M059J (cell line): ENCODE results near the gene KCNT1. TPM values are rescaled to one million over a fixed set of nuclear protein-coding genes. Genes with fewer than 3 reads are reported as not detected.

ENCODE experiments used
- DNase-seq: peaks from one replicate; pipeline ENCODE4 v3.0.0-alpha.2; 2012; ENCODE audit warnings: low read depth
- total RNA-seq: library from RNA; depleted of rRNA; stranded (reverse); fragments of >200 nt; shearing (Covaris generic); gene quantifications from 2 replicates; pipeline ENCODE4 v1.2.3, GENCODE V29; 2014

The KCNT1 gene
- total RNA-seq, 1 experiment from 2014 or later = not detected

DNA sequence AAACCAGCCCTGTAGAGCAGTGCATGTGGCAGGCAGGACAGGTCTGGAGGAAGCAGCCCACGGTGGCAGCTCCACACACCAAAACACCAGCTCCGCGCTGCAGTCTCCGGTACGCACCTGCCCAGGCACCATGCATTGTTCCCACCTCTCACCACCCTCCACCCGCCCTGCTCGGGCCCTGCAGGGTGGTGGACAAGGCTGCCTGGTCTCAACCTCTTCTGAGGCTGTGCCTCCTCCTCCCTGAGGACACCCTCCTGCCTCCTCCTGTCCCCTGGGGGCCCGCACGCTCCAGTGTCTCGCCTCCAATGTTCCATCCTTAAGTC, 96.2 kb downstream of the KCNT1 start:
- no peak for DNase-seq

DNA sequence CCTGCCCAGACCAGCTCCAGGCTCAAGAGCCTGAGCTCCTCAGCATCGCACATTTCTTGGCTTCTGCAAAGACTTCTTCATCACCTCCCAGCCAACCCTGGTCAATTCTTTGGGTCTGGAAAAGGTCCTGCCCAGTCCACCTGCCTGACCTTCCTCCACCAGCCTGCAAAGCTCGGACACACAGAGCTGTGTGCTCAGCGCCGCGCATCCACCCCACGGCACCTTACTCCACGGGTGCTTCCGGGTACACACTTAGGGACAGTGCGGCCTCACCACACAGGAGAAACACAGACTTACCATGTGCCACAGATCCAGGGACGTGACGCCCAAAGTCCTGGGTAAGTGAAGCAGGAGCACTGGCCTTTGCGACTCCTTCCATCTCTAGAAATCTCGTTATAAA, 97.3 kb downstream of the KCNT1 start:
- no peak for DNase-seq

DNA sequence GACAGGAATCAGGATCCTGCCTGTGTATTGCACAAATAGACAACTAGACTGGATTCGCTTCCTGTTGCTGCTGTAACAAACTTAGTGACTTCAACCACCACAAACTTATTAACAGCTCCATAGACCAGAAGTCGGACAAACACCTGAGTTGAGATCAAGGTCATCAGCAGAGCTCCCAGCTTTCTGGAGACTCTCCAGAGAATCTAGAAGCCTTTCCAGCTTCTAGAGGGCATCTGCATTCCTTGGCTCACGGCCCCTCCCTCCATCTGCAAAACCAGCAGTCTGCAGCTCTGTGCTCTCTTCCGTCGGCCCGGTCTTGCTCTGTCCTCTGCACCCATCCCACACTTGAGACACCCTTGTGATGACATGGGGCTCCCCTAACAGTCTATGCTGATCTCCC, 99.1 kb downstream of the KCNT1 start:
- no peak for DNase-seq

DNA sequence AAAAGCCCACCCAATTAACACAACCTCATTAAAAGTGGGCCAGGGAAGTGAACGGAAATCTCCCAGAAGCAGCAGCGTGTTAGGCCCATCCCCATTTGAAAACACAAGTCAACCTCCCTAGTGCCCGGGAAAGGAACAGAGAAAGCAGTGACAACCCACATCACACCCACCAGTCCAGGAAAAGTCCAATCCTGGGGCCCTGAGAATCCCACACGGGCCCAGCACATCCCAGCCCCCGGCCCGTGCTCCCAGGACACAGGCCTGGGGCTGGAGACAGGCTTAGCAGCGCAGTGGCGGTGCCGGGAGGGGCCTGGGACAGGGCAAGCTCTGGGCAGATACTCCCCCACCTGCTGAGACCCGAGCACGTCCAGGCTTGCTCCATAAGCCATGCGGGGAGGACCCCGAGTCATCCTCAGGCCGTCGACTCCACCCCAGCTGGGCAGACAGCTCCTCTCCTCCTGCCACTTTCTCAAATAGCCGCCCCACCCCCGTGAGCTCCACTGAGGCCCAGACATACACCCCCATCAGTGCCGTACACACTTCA, 101.0 kb downstream of the KCNT1 start:
- DNase-seq = no peak

DNA sequence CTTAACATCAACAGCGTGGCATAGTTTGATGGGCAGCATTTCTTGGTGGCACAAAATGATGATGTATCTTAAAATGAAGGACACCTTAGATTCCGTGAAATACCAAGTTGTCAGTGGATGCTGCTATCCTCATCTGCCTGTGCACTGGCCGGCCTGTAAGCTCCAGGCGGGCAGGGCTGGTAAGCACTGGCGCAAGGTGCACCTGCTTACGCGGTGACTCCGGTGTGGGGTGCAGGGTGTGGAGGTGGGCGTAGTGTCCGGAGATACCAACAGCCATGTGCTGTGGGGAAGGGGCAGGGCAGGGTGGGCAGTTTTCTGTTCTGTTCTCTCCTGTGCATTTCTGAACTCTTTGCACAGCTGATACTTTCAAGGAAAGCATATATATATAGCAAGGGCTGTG, 101.5 kb downstream of the KCNT1 start:
- DNase-seq = no peak

DNA sequence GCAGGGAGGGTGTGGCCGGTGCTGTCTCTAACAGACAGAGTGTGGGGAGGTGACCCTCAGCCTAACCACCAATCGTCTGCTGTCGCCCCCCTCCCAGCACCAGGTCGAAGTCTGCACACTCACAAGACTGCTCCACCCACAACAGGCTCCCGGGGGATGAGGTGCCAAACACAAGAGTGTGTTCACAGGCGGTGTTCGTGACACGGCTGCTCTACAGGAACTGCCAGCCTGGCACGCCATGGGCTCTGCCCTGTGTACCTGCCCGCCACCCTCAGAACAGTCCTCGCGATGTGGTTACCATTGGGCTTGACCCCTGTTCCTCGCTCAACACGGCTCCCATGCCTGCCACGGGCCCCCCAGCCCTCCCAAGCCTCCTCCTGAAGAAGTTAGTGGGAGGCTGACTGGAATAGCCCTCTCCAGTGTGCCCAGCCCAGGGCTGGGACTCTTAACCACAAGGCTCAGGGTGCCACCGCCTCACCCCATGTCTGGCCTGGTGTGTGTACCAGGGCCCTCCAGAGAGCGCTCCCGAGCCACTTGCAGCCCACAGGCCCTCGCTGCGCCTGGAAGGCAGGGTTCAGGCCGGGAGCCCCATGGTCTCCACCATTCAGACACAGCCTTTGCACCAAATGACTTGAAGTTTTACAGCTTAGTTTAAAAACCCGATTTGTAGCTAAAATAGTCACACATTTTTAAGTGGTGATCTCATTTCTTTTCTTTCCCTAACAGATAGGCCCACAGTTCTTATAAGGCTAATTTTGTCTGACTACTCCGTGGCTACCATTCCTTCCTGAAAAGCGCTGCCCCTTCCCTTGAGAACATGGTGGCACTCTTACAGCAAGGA, 102.8 kb downstream of the KCNT1 start:
- DNase-seq = no peak

DNA sequence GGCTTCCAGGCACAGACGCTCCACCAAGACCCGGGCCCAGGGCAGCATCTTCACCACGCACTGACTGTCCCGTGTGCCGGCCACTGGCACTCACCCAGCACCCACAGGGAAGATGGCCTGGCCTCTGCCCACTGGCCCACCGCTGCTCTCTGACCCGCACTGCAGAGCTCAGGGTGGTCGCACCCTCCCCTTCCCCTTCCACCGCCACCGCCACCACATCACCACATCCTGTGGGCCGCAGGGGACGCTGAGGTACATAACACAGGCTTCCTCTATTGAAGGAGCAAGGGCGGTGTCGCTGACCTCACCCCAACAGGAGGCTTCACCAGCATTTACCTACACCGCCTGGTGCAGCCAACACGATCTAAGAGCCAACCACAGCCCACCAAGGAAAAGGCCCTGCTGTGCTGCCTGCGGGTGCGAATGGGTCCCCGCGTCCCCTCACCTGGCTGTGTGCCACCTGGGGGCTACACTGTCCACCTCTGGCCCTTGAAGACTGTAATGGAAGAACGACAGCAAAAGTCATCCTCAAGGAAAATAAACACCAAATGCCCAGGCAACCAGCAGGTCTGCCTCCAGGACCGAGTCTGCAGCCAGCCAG, 103.5 kb downstream of the KCNT1 start:
- DNase-seq = no peak

DNA sequence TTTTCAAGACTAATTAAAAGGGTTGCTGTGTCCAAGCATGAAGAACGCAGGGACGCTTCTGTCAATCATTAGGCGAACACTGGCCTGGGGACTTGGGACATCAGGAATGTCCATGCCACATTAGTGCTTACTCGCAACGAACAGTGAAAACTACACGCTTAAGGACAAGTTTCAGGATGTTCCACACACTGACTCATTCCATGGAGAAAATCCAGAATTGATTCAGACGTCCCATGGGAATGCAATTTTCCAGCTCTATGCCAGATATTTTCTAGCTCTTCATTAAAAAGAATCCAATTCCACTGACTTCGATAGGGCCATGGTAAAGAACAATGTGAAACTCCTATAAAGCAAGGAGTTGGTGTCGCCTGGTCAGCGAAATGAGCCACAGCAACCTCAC, 107.2 kb downstream of the KCNT1 start:
- no peak for DNase-seq

DNA sequence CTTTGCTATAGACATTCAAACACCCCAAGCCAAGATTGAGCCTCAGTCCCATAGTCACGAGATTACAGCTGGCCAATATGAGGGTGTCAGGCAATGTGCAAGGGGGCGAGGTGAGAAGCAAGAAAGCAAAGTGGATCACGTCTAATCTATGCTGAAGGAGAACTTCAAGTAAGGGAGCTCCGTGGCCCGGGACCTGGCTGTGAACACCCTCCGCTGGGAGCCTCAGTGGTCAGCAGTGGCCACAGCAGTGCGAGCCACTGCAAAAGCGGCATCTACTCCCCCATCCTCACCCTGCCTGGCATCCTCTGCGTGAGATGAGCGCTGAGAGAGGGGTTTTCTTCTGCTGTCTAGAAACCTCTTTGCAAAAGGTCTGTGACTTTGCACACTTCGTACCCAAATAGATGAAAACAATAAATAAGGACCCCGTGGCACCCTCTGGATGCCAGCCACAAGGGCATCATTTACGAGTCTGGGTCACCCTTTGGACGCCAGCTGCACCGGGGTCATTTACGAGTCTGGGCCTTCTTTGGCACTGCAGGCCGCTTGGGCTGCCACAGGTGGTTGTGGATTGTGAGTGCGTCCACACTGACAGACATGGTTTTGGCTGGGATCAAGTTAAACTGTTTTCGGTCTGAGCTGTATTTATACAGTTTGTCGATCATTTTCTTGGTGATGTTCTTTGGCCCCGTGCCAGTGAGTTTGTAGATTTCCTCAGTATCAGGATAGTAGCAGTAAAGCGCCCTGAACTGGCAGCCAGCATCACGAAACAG, 109.0 kb downstream of the KCNT1 start:
- no peak for DNase-seq

DNA sequence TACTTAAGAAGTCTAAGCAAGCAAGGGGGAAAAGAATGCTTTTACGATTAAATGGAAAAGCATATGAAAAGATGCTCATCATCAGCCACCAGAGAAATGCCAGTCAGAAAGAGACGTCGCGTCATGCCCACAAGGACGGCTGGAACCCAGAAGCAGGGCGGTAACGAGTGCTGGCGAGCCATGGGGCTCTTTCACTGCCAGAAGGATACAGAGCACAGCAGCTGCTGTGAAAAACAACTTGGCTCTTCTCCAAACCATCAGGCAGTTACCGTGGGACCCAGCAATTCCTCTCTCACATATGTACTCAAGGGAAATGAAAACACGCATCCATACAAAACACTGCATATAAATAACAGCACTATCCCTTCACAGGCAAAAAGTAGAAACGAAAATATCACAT, 109.8 kb downstream of the KCNT1 start:
- no peak for DNase-seq

DNA sequence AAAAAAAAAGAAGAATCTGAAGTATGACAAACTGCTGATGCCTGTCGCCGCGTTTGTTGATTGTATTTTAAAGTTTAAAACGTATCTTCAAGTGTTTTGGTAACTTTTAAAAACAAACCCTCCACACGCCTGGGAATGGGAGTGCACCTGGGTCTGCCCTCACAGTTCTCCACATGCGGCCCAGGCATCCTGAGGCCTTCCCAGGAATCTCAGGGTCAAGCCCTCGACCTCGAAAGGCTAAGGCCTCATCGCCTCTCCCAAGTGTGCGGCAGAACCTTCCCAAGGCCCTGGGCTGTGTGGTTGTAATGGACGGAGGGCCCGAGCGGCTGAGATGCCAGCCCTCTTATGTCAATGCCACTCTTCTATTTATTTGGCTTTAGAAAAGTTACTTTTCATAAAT, 111.0 kb downstream of the KCNT1 start:
- DNase-seq = no peak

DNA sequence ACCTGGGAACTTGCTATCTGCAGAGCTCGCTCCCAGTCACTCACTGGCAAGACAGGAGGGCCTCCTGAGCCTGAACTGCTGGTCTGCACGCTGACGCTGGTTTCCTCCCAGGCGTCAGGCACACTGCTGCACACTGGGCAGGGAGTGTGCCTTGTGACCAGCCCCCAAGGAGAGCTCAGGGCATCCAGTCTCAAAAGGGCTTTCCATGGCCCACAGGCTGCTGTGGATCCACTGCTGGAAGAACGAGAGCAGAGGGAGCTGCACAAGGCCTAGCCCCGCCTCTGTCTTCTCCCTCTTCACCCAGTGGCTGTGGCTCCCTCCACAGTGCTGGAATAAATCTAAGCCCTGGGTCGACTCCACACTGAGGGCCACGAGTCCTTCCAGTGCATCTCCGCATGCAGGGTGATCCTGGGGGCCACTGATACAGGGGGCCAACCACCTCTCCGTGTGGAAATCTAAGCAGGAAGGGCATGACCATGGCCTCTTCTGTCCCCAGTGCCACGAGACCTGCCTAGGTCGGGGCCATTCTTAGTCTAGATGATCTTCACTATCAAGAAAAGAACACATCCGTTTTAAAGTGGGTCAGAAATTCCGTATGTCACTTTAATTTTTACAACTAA, 111.8 kb downstream of the KCNT1 start:
- no peak for DNase-seq

DNA sequence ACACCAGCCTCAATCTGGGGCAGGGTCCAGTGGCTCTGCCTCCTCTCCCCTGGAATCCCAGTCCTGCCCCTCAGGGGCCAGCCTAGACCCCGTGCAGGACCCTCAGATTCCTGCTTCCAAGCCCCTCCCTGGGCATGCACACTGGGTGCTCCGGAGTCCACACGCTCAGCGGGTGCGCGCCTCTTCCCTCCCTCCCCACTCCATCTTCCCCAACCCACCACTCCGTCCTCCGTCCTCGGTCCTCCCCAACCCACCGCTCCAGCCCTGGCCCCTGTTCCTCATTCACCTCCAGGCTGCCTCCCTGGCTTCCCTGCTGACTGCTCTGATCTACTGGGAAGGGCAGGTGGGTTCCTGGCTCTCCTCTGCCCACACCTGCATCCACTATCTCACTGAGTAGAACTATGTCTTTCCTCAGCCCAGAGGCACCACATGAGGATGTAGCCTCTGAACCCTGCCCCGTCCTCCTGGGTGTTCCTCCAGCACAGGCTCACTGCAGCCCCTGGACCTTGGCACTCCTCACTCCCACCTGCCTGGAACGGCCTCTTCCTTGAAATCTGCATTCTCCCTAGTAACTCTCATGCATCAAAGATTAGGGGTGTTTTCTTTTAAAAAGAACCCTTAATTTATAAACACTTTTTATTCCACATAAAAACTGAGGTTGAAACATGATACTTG, 112.6 kb downstream of the KCNT1 start:
- no peak for DNase-seq

DNA sequence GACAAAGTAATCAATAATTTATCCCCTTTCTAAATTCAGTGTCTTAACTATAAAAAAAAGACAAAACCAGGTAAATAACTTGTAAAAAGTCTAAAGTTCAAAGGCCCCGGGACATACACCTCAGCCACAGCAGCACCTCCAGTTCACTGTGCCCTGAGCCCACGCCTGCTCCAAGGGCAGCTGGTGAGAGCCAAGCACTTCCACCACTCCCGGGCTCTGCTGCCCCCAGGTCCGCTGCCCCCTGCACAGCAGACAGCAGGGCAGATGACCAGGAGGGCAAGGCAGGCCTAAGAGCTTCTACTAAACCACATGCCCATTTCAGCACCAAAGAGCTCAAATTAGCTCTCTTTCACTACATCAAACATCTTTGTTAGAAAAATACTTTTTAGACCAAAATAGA, 113.4 kb downstream of the KCNT1 start:
- no peak for DNase-seq

DNA sequence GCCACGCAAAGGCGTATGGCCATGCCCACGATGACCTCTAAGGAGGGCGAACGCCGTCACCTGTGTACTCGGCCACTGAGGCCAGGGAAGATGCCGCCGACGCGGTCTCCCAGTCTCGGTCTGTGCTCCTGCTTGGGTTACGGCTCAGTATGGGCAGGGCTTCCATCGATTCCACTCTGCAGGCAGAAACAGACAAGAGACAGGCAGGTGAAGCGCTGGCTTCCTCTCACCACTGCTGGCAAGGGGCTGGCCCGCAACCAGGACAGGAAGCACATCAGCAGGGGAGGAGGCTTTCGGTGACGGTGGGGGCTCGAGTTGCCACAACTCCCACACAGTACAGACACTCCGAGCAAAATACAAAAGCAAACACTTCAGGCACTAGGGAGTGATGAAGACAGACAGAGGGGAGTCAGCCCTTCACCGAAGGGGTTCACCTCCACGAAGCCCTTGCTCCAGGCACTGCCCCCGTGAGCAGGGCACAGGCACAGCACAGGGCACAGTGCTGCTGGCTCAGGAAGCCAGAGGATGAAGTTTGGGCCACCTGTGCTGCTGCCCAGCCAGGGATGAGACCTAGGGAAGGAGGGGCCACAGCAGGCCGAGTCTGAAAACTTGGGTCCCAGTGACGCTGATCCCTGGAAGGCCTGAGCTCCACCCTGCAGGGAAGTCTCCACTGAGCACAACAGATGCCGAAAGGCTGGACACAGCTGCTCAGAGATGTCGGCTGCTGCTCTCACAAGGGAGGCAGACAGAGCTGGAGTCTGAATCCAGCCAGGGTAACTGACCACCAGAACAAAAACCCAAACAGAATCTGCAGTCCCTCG, 114.1 kb downstream of the KCNT1 start:
- DNase-seq = no peak

DNA sequence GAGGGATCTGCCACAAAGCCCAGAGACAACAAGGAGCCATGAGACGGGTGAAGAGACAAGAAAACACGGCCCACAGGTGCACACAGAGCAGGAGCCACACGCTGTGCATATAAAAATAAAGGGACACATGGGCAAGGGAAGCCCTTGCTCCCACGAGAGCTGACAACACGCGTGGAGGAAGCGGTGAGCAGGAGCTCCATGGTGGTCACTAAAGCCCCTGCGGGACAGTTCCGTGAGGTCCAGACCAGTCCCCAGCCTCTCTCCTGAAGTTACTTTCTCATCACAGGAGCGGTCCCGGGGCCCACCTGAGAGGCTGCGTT, 114.6 kb downstream of the KCNT1 start:
- no peak for DNase-seq

DNA sequence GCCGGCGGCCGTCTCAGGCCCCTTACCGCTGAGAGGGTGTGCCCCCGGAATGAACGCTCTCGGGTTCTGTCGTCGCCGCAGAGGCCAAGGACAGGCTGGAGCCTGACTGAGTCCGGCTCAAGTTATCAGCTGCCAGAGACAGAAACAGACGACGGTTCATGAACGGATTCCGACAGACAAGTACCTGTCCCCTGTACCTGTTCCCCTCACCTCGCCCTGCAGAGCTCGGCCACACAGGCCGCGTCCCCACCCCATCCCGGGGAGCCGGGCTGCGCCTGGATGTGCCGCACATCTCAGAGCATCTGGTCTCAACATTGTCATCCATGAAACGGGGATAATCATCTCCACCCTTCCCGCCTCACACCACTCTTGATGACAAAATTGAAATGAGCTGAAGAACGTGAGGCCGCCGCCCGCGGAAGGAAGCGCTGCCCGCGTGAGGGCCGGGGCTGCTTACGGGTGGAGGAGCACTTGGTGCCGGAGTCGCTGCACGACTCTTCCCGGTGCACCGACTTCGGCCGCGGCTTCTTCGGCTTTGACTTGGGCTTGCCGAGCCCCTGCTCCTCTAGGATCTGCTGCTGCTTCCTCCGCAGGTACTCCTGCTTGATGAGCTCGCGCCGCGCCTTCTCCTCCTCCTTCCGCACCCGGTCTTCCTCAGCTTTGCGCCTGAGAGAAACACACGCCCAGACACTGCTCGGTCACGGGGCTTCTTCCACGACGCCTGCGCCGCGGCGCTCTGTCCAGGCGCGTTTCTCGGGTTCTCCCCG, 116.1 kb downstream of the KCNT1 start:
- no peak for DNase-seq

DNA sequence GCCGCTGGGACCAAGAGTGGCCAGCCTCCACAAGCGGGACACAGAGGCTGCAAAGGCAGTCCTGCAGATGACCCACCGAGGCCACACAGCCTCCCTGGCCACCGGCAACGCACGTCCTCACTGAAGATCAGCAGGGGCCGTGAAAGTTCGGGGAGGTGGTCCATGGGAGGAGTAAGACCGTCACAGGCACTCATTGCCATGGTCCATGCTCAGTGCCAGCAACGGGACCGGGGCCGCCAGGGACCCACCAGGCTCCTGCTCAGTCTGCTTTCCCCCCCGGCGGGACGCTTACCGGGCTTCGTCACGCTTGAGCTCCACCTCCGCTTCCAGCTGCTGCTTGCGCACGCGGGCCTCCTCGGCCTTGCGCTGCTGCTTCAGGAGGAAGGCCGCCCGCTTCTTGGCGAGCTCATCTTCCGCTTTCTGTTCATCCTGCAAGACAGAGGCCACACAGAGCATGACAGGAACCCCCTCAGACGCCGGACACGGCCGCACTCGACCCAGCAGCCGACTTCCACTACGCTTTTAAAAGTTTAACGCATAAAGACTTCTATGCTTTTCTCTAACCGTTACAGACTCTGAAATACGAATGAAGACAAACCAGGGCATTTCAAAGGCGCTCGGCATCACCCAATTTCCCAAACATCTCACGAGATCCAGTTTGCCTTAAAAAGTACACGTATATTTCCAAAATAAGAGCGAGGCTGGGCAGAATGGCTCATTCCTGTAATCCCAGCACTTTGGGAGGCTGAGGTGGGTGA, 116.9 kb downstream of the KCNT1 start:
- DNase-seq = no peak

DNA sequence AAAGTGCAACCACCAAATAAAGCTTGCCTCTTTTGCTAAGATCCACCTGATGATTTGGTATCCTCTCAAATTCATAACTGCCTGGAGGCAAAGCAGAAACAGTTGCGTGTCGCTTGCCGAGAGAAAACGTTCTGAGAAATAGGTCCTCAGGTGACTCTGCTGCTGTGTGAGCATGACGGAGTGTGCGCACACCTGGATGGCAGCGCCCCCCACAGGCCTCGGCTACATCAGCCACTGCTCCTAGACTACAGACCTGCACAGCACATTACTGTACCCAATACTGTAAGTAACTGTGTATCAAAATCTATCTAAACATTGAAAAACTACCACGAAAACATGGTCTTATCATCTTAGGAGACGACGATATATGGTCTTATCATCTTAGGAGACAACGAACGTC, 117.9 kb downstream of the KCNT1 start:
- no peak for DNase-seq

DNA sequence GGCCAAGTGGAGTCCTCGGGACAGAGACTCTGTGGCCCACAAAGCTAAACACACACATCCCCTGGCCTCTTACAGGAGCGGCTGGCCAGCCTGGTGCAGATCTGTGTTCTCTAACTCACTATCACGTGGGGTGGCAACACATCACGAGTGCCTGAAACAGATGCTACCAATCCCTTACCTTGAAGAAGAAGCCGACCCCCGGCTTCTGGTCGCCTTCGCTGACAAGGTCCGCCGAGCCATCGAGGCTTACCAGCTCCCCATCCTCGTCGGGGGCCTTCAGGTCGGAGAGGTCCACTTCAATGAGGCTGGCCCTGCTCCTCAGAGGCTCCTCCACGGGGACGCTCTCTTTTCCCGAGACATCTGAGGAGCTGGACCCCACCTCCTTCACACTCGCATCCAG, 118.7 kb downstream of the KCNT1 start:
- no peak for DNase-seq
